ENCODE measurements around the gene ZNF664. TPM values are rescaled to one million over a fixed set of nuclear protein-coding genes. Genes with fewer than 3 reads are reported as not detected.

ZNF664 gene
- total and polyA plus RNA-seq, 2 of the 13 experiments (the other 11 are each of a cell fraction or from before 2014, with no cell fraction given) = 43.9 to 56.5 TPM

DNA sequence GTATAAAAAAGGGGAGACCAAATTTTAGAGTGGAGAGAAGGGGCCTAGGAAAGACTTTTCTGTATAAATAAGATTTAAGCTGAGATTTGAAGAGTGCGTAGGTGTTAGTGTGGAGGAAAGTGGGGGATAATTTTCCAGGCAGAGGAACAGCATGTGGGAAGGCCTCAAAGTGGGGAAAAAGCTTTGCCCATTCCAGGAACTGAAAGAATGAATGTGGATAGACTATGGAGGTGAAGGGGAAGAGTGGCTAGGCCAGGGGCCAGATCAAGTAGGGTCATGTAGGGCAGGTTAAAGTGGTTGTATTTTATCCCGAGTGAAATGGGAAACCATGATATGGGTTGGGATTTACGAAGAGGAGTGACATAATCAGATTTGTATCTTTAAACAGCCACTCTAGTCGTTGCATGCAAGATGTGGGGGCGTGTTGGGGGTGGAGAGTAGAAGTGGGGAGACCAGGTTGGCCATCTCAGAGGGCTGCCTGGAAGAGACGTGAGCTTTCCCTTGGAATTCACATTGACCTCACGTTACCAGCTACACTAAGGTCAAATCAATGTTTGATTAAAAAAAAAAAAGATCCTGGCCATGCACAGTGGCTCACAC, 3.3 kb downstream of the ZNF664 start:
- H3K79me2 ChIP-seq (ENCODE audit: insufficient read depth, low read length) = peaks cover 49% of the 10 kb centered on the region
- ATAC-seq (no peak), FAIRE-seq (no peak), DNase-seq (ENCODE audit: low spot score) (no peak)
- ChIA-PET POLR2A (interaction anchor here (0.6 kb wide), 1 partner anchor 837 kb away, joined by 3 read pairs; no protein-coding TSS in a partner anchor), CTCF (ENCODE audit: low intra/inter-chr PET ratio, low total read pairs) (no interaction called here)
- WGBS (ENCODE audit: low lambda C conversion rate) = 98% methylated on average over 7 of the region's 7 CpGs
- H3K9ac ChIP-seq (ENCODE audit: insufficient read depth, low read depth, low read length) = no peak overlapping the region
- peaks cover 23% of the 10 kb centered on the region for H3K4me1 ChIP-seq (ENCODE audit: insufficient read depth, low read length)
- no peak overlapping the region for H3K27ac ChIP-seq (ENCODE audit: extremely low read length, insufficient read depth, low read length)
- TF ChIP-seq ZSCAN30 (CRISPR knock-in tag; IDR thresholded peaks at IDR 0.05) (no peak), SMC3 (IDR thresholded peaks at IDR 0.05; ENCODE audit: low read length) (no peak), RFXANK (CRISPR knock-in tag; IDR thresholded peaks at IDR 0.05) (no peak), HES4 (CRISPR knock-in tag; IDR thresholded peaks at IDR 0.05; ENCODE audit: borderline replicate concordance) (no peak), TBX2 (CRISPR knock-in tag; IDR thresholded peaks at IDR 0.05; ENCODE audit: borderline replicate concordance) (no peak), RAD21 (CRISPR knock-in tag; IDR thresholded peaks at IDR 0.05) (no peak), RBFOX2 (IDR thresholded peaks at IDR 0.05; ENCODE audit: low read depth, low read length) (no peak), ZNF530 (CRISPR knock-in tag; IDR thresholded peaks at IDR 0.05; ENCODE audit: low read depth) (no peak), ZNF431 (CRISPR knock-in tag; IDR thresholded peaks at IDR 0.05; ENCODE audit: borderline replicate concordance, low read depth) (no peak), IRX3 (CRISPR knock-in tag; IDR thresholded peaks at IDR 0.05; ENCODE audit: borderline replicate concordance, low read depth) (no peak), MTA1 (CRISPR knock-in tag; IDR thresholded peaks at IDR 0.05; ENCODE audit: borderline replicate concordance) (no peak)
- no peaks in the 10 kb centered on the region; a peak in 1 of 5 replicates for H3K27me3 ChIP-seq (ENCODE audit: control insufficient read depth in 1 of 2, insufficient read depth in 2 of 2, low read length in 2 of 2)
- no peaks in the 10 kb centered on the region for H3K9me3 ChIP-seq (ENCODE audit: low read length)
- in situ Hi-C loops (cut with HindIII; ENCODE audit: extremely low pct_ligation_motif_present, low pct_unique_long_range_greater_than_20kb) (no loop called here), intact Hi-C loops (cut with micrococcal nuclease; ENCODE audit: unreplicated experiment) (no loop called here)
- H3K4me3 ChIP-seq (replicated peaks in 1 of 3; ENCODE audit: insufficient read depth in 1 of 3, low read depth in 2 of 3, low read length in 3 of 3) = no peak overlapping the region
- H3K36me3 ChIP-seq (replicated peaks in 1 of 2; ENCODE audit: control insufficient read depth in 1 of 2, insufficient read depth in 2 of 2, low read length in 2 of 2) = peaks cover 4 to 23% of the 10 kb centered on the region in 2 experiments; a peak in 4 of 5 replicates
- H4K20me1 ChIP-seq (ENCODE audit: insufficient read depth, low read length) = peaks cover 6% of the 10 kb centered on the region
- H2AFZ ChIP-seq (ENCODE audit: low read length) = no peak overlapping the region
- no peak overlapping the region for H3K4me2 ChIP-seq (ENCODE audit: low read depth, low read length)
- BruUV-seq (replicated peaks) = no TSS peak
